PC-3 (cell line): ENCODE measurements around the gene TLE3.

Experiments used
- CTCF ChIP-seq: fragments of 300-600 bp; sonication (generic); conservative IDR thresholded peaks from 2 replicates; pipeline ENCODE4 v1.5.1; 2017; ENCODE audit warnings: antibody characterized with exemption, low read depth, mild to moderate bottlenecking, low read length
- EZH2 ChIP-seq: fragments of 300-600 bp; sonication (generic); IDR thresholded peaks from one replicate; pipeline ENCODE4 v1.6.1; 2017; ENCODE audit warnings: antibody characterized with exemption, mild to moderate bottlenecking, low read length; ENCODE audit not compliant: unreplicated experiment

- TF ChIP-seq CTCF (no peak), EZH2 (no peak)
These were observed 68.4 kb downstream of the TLE3 start for GRCh38 chr15:70029297-70029701.
